H1 (cell line): ENCODE measurements around the gene C17orf100.

Experiments used
- CTCF ChIP-seq, 3 experiments: IDR thresholded peaks; 1 replicate in 2 of 3; 2 replicates in 1 of 3; pipeline versions ENCODE4 v1.5.1 to v1.6.1; 2011; ENCODE audit warnings: low read length in 3 of 3, mild to moderate bottlenecking in 3 of 3, inconsistent platforms in 2 of 3, low read depth in 1 of 3, moderate library complexity in 1 of 3; ENCODE audit not compliant: insufficient read depth in 1 of 3; ENCODE audit errors: control extremely low read depth in 1 of 3
- EP300 ChIP-seq, 2 experiments: IDR thresholded peaks; 1 replicate in 1 of 2; 2 replicates in 1 of 2; pipeline ENCODE4 v1.6.1; 2011 to 2012; ENCODE audit warnings: low read depth in 2 of 2, low read length in 2 of 2, mild to moderate bottlenecking in 2 of 2, borderline replicate concordance in 1 of 2, inconsistent platforms in 1 of 2, moderate library complexity in 1 of 2
- PHF8 ChIP-seq: fragments of 200-600 bp; sonication (generic); conservative IDR thresholded peaks from 2 replicates; pipeline ENCODE4 v1.7.1; 2012; ENCODE audit warnings: low read depth, mild to moderate bottlenecking, inconsistent platforms, low read length, moderate library complexity
- RAD21 ChIP-seq, 2 experiments: IDR thresholded peaks in 1 of 2; conservative IDR thresholded peaks in 1 of 2; 2 replicates each; pipeline ENCODE4 v1.6.1; 2011; ENCODE audit warnings: low read depth in 2 of 2, low read length in 2 of 2, improper control_type of control experiment in 1 of 2, inconsistent platforms in 1 of 2, mild to moderate bottlenecking in 1 of 2, moderate library complexity in 1 of 2
- RBBP5 ChIP-seq: IDR thresholded peaks from 2 replicates; pipeline ENCODE4 v1.7.1; 2012; ENCODE audit warnings: low read depth, mild to moderate bottlenecking, inconsistent platforms, low read length, moderate library complexity, borderline replicate concordance
- RNF2 ChIP-seq: fragments of 200-900, 300-1000 bp; sonication (generic); IDR thresholded peaks from 2 replicates; pipeline ENCODE4 v1.7.1; 2016; ENCODE audit warnings: borderline replicate concordance, low read depth, mild to moderate bottlenecking, antibody characterized with exemption, low read length; ENCODE audit not compliant: poor library complexity, severe bottlenecking; ENCODE audit errors: missing control alignments
- RXRA ChIP-seq: IDR thresholded peaks from 2 replicates; pipeline ENCODE4 v1.6.1; 2011; ENCODE audit warnings: low read depth, mild to moderate bottlenecking, low read length, moderate library complexity; ENCODE audit not compliant: insufficient read depth
- SIN3A ChIP-seq, 2 experiments: IDR thresholded peaks in 1 of 2; conservative IDR thresholded peaks in 1 of 2; 2 replicates each; pipeline ENCODE4 v1.6.1; 2011 to 2012; ENCODE audit warnings: low read length in 2 of 2, improper control_type of control experiment in 1 of 2, low read depth in 1 of 2, mild to moderate bottlenecking in 1 of 2
- SIX5 ChIP-seq: IDR thresholded peaks from 2 replicates; pipeline ENCODE4 v1.6.1; 2011; ENCODE audit warnings: mild to moderate bottlenecking, low read depth, low read length
- SRF ChIP-seq: IDR thresholded peaks from 2 replicates; pipeline ENCODE4 v1.6.1; 2011; ENCODE audit warnings: mild to moderate bottlenecking, low read depth, low read length, moderate library complexity
- SUZ12 ChIP-seq: fragments of 200-600 bp; sonication (generic); IDR thresholded peaks from 2 replicates; pipeline ENCODE4 v1.6.1; 2012; ENCODE audit warnings: mild to moderate bottlenecking, inconsistent platforms, low read length, moderate library complexity, mixed read lengths
- TAF1 ChIP-seq: IDR thresholded peaks from 2 replicates; pipeline ENCODE4 v1.6.1; 2011; ENCODE audit warnings: mild to moderate bottlenecking, low read depth, low read length
- YY1 ChIP-seq: IDR thresholded peaks from 2 replicates; pipeline ENCODE4 v1.6.1; 2011; ENCODE audit warnings: low read depth, mild to moderate bottlenecking, low read length

- TF ChIP-seq SIN3A (conservative IDR thresholded peaks at IDR 0.05 in 1 of 2, IDR thresholded peaks at IDR 0.05 in 1 of 2; ENCODE audit: low read depth in 1 of 2, low read length in 2 of 2) (no peak), PHF8 (no peak), RAD21 (IDR thresholded peaks at IDR 0.05 in 1 of 2, conservative IDR thresholded peaks at IDR 0.05 in 1 of 2; ENCODE audit: low read depth in 2 of 2, low read length in 2 of 2) (no peak), RBBP5 (no peak), RXRA (no peak), EP300 (IDR thresholded peaks at IDR 0.05; ENCODE audit: borderline replicate concordance in 1 of 2, low read depth in 2 of 2, low read length in 2 of 2) (no peak), RNF2 (no peak), CTCF (IDR thresholded peaks at IDR 0.05; ENCODE audit: control extremely low read depth in 1 of 3, insufficient read depth in 1 of 3, low read depth in 1 of 3, low read length in 3 of 3) (no peak), SIX5 (no peak), YY1 (no peak), SRF (no peak), TAF1 (no peak), SUZ12 (no peak)
Measured at GRCh38 chr17:6611231-6611630, 40.3 kb upstream of the C17orf100 start.
